Measurements from ENCODE around the gene PATL1.
"Not testable (repeated sequence)": the region's sequence is repeated elsewhere in the genome, so short reads cannot be mapped to it uniquely, and the experiment has no call there.

The PATL1 gene

GRCh38 chr11:59691156-59691555, 22.3 kb upstream of the PATL1 start:
- TF ChIP-seq CTCF (IDR thresholded peaks at IDR 0.05; ENCODE audit: unreplicated experiment in 3 of 3): no peak
- Mint-ChIP-seq H3K27ac (no peak overlapping the region), H3K27me3 (ENCODE audit: low read depth) (peaks cover 5% of the 10 kb centered on the region), H3K36me3 (ENCODE audit: low read depth) (no peaks in the 10 kb centered on the region), H3K4me3 (no peak overlapping the region), H3K4me1 (no peaks in the 10 kb centered on the region), H3K9me3 (peaks cover 12% of the 10 kb centered on the region)

- peak overlapping the region; percentile 81 to 96 (median 86) for H3K27ac Mint-ChIP-seq
- peaks cover 9% of the 10 kb centered on the region for H3K27me3 Mint-ChIP-seq (ENCODE audit: low read depth)
- H3K9me3 Mint-ChIP-seq: peaks cover 14% of the 10 kb centered on the region
- no peaks in the 10 kb centered on the region for H3K4me1 Mint-ChIP-seq
- TF ChIP-seq CTCF (IDR thresholded peaks at IDR 0.05; ENCODE audit: unreplicated experiment in 3 of 3): no peak
- H3K4me3 Mint-ChIP-seq: no peak overlapping the region
- no peaks in the 10 kb centered on the region for H3K36me3 Mint-ChIP-seq (ENCODE audit: low read depth)
Measured at GRCh38 chr11:59689015-59689414, 20.2 kb upstream of the PATL1 start.

DNA sequence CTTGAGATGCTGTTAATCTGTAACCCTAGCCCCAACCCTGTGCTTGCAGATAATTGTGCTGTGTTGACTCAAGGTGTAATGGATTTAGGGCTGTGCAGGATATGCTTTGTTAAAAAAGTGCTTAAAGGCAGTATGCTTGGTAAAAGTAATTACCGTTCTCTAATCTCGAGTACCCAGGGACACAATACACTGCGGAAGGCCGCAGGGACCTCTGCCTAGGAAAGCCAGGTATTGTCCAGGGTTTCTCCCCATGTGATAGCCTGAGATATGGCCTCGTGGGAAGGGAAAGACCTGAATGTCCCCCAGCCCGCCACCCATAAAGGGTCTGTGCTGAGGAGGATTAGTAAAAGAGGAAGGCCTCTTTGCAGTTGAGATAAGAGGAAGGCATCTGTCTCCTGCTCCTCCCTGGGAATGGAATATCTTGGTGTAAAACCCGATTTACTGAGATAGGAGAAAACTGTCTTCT, 12.5 kb upstream of the PATL1 start:
- H3K36me3 Mint-ChIP-seq (ENCODE audit: low read depth); H3K27me3 Mint-ChIP-seq (ENCODE audit: low read depth); H3K9me3 Mint-ChIP-seq; H3K4me3 Mint-ChIP-seq: not testable (repeated sequence)
- Mint-ChIP-seq H3K27ac (peak overlapping the region; percentile 87 to 93 (median 93)), H3K4me1 (peaks cover 11% of the 10 kb centered on the region)

DNA sequence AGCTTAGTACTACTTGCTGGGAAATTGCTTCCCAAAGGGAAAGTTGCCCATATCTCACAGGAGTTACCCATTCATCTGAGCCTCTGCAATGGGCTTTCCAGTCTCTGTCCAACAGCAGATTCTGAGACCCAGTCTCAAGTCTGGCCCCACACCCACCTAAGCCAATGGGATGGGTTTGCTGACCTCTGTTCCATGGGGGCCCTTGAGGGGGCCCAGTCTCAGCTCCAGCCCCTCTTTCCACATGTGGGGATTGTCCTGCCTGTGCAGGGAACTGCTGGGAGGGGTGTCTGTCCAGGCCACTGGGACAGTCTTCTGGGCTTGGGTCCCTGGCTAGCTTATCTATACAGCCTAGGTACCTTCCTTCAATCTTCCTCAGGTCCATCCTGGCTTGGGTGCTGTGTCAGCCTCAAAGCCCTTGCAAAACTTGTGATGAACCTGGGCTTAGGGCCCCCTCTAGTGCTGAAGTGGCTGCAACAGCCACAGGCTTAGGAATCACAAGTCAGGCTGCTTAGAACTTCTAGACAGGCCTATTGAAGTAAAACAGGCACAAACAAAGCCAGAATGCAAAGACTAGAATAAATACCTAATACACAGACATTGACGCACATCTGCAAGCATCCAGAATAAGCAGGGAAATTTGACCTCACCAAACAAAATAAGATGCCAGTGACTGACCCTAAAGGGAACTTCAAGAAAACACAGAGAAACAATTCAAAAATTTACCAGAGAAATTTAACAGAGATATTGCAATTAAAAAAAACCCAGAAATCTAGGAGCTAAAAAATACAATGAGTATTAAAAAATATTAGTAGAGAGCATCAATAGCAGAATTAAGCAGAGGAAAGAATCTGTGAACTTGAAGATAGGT, 11.7 kb upstream of the PATL1 start:
- Mint-ChIP-seq H3K27ac (peak overlapping the region; percentile 87 to 93 (median 93)), H3K36me3 (ENCODE audit: low read depth) (no peaks in the 10 kb centered on the region), H3K27me3 (ENCODE audit: low read depth) (peaks cover 8% of the 10 kb centered on the region), H3K4me3 (no peak overlapping the region), H3K4me1 (peaks cover 11% of the 10 kb centered on the region), H3K9me3 (peaks cover 4% of the 10 kb centered on the region)
- TF ChIP-seq CTCF (IDR thresholded peaks at IDR 0.05; ENCODE audit: unreplicated experiment in 3 of 3): peak; percentile 69 to 80 (median 75)

- Mint-ChIP-seq H3K9me3 (peaks cover 4% of the 10 kb centered on the region), H3K4me1 (peaks cover 11% of the 10 kb centered on the region), H3K36me3 (ENCODE audit: low read depth) (no peaks in the 10 kb centered on the region), H3K27ac (peak overlapping the region in 1 of 3 experiments; percentile 46), H3K4me3 (no peak overlapping the region), H3K27me3 (ENCODE audit: low read depth) (peaks cover 4% of the 10 kb centered on the region)
- TF ChIP-seq CTCF (IDR thresholded peaks at IDR 0.05; ENCODE audit: unreplicated experiment in 3 of 3): no peak
Measured at GRCh38 chr11:59679347-59679746, 10.5 kb upstream of the PATL1 start.

DNA sequence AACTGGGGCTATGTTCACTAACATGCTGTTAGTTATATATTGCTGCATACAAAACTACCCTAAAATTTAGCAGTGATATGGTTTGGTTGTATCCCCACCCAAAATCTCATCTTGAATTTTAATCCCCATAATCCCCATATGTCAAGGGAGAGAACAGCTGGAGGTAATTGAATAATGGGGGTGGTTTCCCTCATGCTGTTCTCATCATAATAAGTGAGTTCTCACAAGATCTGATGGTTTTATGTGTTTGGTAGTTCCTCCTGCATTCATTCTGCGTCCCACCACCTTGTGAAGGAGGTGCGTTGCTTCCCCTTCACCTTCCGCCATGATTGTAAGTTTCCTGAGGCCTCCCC, 10.0 kb upstream of the PATL1 start:
- Mint-ChIP-seq H3K4me3 (no peak overlapping the region), H3K9me3 (peaks cover 3% of the 10 kb centered on the region), H3K27ac (no peak overlapping the region), H3K4me1 (peaks cover 11% of the 10 kb centered on the region), H3K27me3 (ENCODE audit: low read depth) (peaks cover 4% of the 10 kb centered on the region), H3K36me3 (ENCODE audit: low read depth) (no peaks in the 10 kb centered on the region)
- no peak for TF ChIP-seq CTCF (IDR thresholded peaks at IDR 0.05; ENCODE audit: unreplicated experiment in 3 of 3)
